SK-N-SH (cell line): ENCODE data around the gene GLRA1. TPM values are rescaled to one million over a fixed set of nuclear protein-coding genes. Genes with fewer than 3 reads are reported as not detected.

Experiments used
- CTCF ChIA-PET: fragments of 300-600, 350-600 bp; formaldehyde crosslinking; extraction: SDS; loops from one replicate; lab custom pipeline; 2021; lab: Yijun Ruan, JAX
- POLR2A ChIA-PET: fragments of 350-600 bp; sonication (Branson Sonifier 250); formaldehyde crosslinking; extraction: SDS; loops from one replicate; lab custom pipeline; 2020; ENCODE audit warnings: antibody characterized with exemption, inconsistent platforms; lab: Yijun Ruan, JAX
- DNase-seq: peaks from one replicate; pipeline ENCODE4 v3.0.0; 2012
- H2AFZ ChIP-seq: fragments of 200-600 bp; sonication (generic); 2 replicates; pipeline ENCODE4 v1.8.1; 2016; ENCODE audit warnings: antibody characterized with exemption, mild to moderate bottlenecking, low read depth
- H3F3A ChIP-seq: fragments of 200-600 bp; sonication (generic); replicated peaks from 2 replicates; pipeline ENCODE3; 2016; ENCODE audit warnings: antibody characterized with exemption, mild to moderate bottlenecking; ENCODE audit not compliant: insufficient read depth
- H3K27ac ChIP-seq, 2 experiments: fragments of 200-500 bp in 1 of 2; fragments of 200-600 bp in 1 of 2; sonication (Bioruptor generic) in 1 of 2; sonication (generic), shearing (Covaris generic) in 1 of 2; 2 replicates each; pipeline versions ENCODE4 v1.5.1 to v1.6.1; 2014 to 2016; ENCODE audit warnings: low read depth in 2 of 2, inconsistent platforms in 1 of 2, low read length in 1 of 2, mild to moderate bottlenecking in 1 of 2, mixed read lengths in 1 of 2
- H3K27me3 ChIP-seq: fragments of 200-600 bp; sonication (generic), shearing (Covaris generic); 2 replicates; pipeline ENCODE4 v1.6.1; 2016; ENCODE audit warnings: mixed run types; ENCODE audit not compliant: insufficient read depth
- H3K36me3 ChIP-seq, 2 experiments: fragments of 200-500 bp in 1 of 2; fragments of 200-600 bp in 1 of 2; sonication (Bioruptor generic) in 1 of 2; sonication (generic) in 1 of 2; replicated peaks in 1 of 2; 2 replicates each; pipeline versions ENCODE3 to v1.5.1; 2014 to 2016; ENCODE audit warnings: low read length in 1 of 2, mild to moderate bottlenecking in 1 of 2; ENCODE audit not compliant: insufficient read depth in 2 of 2, control insufficient read depth in 1 of 2
- H3K4me1 ChIP-seq, 2 experiments: fragments of 200-500 bp in 1 of 2; fragments of 200-600 bp in 1 of 2; sonication (Bioruptor generic) in 1 of 2; sonication (generic), shearing (Covaris generic) in 1 of 2; 2 replicates each; pipeline versions ENCODE4 v1.5.1 to v1.6.1; 2014 to 2016; ENCODE audit warnings: low read depth in 1 of 2, low read length in 1 of 2, mixed run types in 1 of 2; ENCODE audit not compliant: insufficient read depth in 2 of 2, control insufficient read depth in 1 of 2
- H3K4me2 ChIP-seq: fragments of 200-600 bp; sonication (generic), shearing (Covaris generic); 2 replicates; pipeline ENCODE4 v1.6.1; 2017; ENCODE audit warnings: mixed run types
- H3K4me3 ChIP-seq, 2 experiments: fragments of 200-500 bp in 1 of 2; fragments of 200-600 bp in 1 of 2; sonication (Bioruptor generic) in 1 of 2; sonication (generic), shearing (Covaris generic) in 1 of 2; 2 replicates each; pipeline versions ENCODE4 v1.5.1 to v1.8.1; 2014 to 2016; ENCODE audit warnings: low read depth in 2 of 2, inconsistent platforms in 1 of 2, low read length in 1 of 2, mild to moderate bottlenecking in 1 of 2, mixed read lengths in 1 of 2, moderate library complexity in 1 of 2
- H3K79me2 ChIP-seq: fragments of 200-600 bp; sonication (generic); 2 replicates; pipeline ENCODE4 v1.8.1; 2017; ENCODE audit warnings: mild to moderate bottlenecking; ENCODE audit not compliant: insufficient read depth
- H3K9ac ChIP-seq: fragments of 200-600 bp; sonication (generic); 2 replicates; pipeline ENCODE4 v1.6.1; 2017; ENCODE audit warnings: mixed run types
- H3K9me2 ChIP-seq: fragments of 200-600 bp; sonication (generic); 2 replicates; pipeline ENCODE4 v1.6.1; 2017; ENCODE audit warnings: mixed run types
- H3K9me3 ChIP-seq: fragments of 200-600 bp; sonication (generic); 2 replicates; pipeline ENCODE4 v1.6.1; 2017; ENCODE audit warnings: mixed run types, mild to moderate bottlenecking, moderate library complexity
- H4K20me1 ChIP-seq: fragments of 200-600 bp; sonication (generic); 2 replicates; pipeline ENCODE4 v1.6.1; 2017; ENCODE audit warnings: mild to moderate bottlenecking, mixed run types; ENCODE audit not compliant: insufficient read depth
- EP300 ChIP-seq, 2 experiments: IDR thresholded peaks; 2 replicates each; pipeline versions ENCODE4 v1.4.0 to v1.6.1; 2012; ENCODE audit warnings: borderline replicate concordance in 1 of 2, low read depth in 1 of 2, low read length in 1 of 2
- FOSL2 ChIP-seq: IDR thresholded peaks from 2 replicates; pipeline ENCODE4 v1.4.0; 2012; ENCODE audit warnings: low read depth, mild to moderate bottlenecking, moderate library complexity, borderline replicate concordance
- FOXM1 ChIP-seq: IDR thresholded peaks from 2 replicates; pipeline ENCODE4 v1.4.0; 2012; ENCODE audit warnings: low read depth, mild to moderate bottlenecking
- IRF3 ChIP-seq: fragments of 150-350 bp; IDR thresholded peaks from 2 replicates; pipeline ENCODE4 v1.6.1; 2016; ENCODE audit warnings: mild to moderate bottlenecking, low read depth, low read length
- MXI1 ChIP-seq: IDR thresholded peaks from 2 replicates; pipeline ENCODE4 v1.6.1; 2012; ENCODE audit warnings: mild to moderate bottlenecking, low read depth, low read length, improper control_type of control experiment
- NRF1 ChIP-seq: IDR thresholded peaks from 2 replicates; pipeline ENCODE4 v1.6.1; 2012; ENCODE audit warnings: low read depth, mild to moderate bottlenecking, low read length
- PBX3 ChIP-seq: IDR thresholded peaks from 2 replicates; pipeline ENCODE4; 2012
- RFX5 ChIP-seq: IDR thresholded peaks from 2 replicates; pipeline ENCODE4 v1.6.1; 2012; ENCODE audit warnings: mild to moderate bottlenecking, improper control_type of control experiment, low read length
- TAF1 ChIP-seq: IDR thresholded peaks from 2 replicates; pipeline ENCODE4 v1.6.1; 2012; ENCODE audit warnings: low read depth, mild to moderate bottlenecking, low read length, moderate library complexity, borderline replicate concordance
- TEAD4 ChIP-seq: IDR thresholded peaks from 2 replicates; pipeline ENCODE4 v1.4.0; 2012; ENCODE audit warnings: mild to moderate bottlenecking, borderline replicate concordance; ENCODE audit not compliant: insufficient read depth
- USF1 ChIP-seq: IDR thresholded peaks from 2 replicates; pipeline ENCODE4 v1.4.0; 2012; ENCODE audit warnings: low read depth, borderline replicate concordance
- USF2 ChIP-seq: fragments of 150-350 bp; IDR thresholded peaks from 2 replicates; pipeline ENCODE4 v1.6.1; 2017; ENCODE audit warnings: antibody characterized with exemption, low read length, low read depth, borderline replicate concordance
- YY1 ChIP-seq: IDR thresholded peaks from 2 replicates; pipeline ENCODE4 v1.4.0; 2012; ENCODE audit warnings: low read depth, mild to moderate bottlenecking
- WGBS: methylation state at CpG from one replicate; pipeline ENCODE4 v1.1.6; 2017; ENCODE audit warnings: low lambda C conversion rate; 5-methylcytosine and 5-hydroxymethylcytosine counted together
- polyA plus RNA-seq, 3 experiments: library from polyadenylated mRNA; depleted of rRNA; stranded (reverse); fragments of >200 nt; gene quantifications; 2 replicates each; pipeline ENCODE4 v1.2.3, GENCODE V29; 2012

The GLRA1 gene
- polyA plus RNA-seq, 1 of the 3 experiments (the other 2 are of a cell fraction), result not detected

- no peak for TF ChIP-seq IRF3
- TF ChIP-seq, all 33 proteins: peak for 0
These were observed 13.2 kb upstream of the GLRA1 start (continued) for GRCh38 chr5:151937851-151938250.

GRCh38 chr5:151935135-151935695 is 10.6 kb upstream of the GLRA1 start:
- no peak overlapping the region for H2AFZ ChIP-seq
- no peak for DNase-seq
- H3K9ac ChIP-seq, result no peak overlapping the region
- H3K4me3 ChIP-seq, result no peak overlapping the region
- H3K36me3 ChIP-seq, result no peaks in the 10 kb centered on the region
- H3K4me2 ChIP-seq, result no peak overlapping the region
- H3K27ac ChIP-seq, result no peak overlapping the region
- H4K20me1 ChIP-seq, result no peaks in the 10 kb centered on the region
- peaks cover 13% of the 10 kb centered on the region for H3K9me3 ChIP-seq
- ChIA-PET CTCF (no interaction called here), POLR2A (no interaction called here)
- H3K79me2 ChIP-seq, result no peaks in the 10 kb centered on the region
- WGBS, result 4% methylated on average over 2 of the region's 3 CpGs
- H3K4me1 ChIP-seq, result no peaks in the 10 kb centered on the region
- no peaks in the 10 kb centered on the region for H3K9me2 ChIP-seq
- no peaks in the 10 kb centered on the region for H3F3A ChIP-seq
- H3K27me3 ChIP-seq, result no peaks in the 10 kb centered on the region
- TF ChIP-seq RFX5 (no peak), FOXM1 (no peak), TAF1 (no peak), EP300 (IDR thresholded peaks at IDR 0.05; ENCODE audit: borderline replicate concordance in 1 of 2, low read depth in 1 of 2, low read length in 1 of 2) (no peak), NRF1 (no peak), TEAD4 (no peak), MXI1 (no peak), USF1 (no peak), FOSL2 (no peak)

- H3K9me3 ChIP-seq, result peaks cover 13% of the 10 kb centered on the region
- H2AFZ ChIP-seq, result no peak overlapping the region
- DNase-seq, result no peak
- H3K9ac ChIP-seq, result no peak overlapping the region
- CTCF ChIA-PET, result no interaction called here
- H3K27ac ChIP-seq, result no peak overlapping the region
- H3K9me2 ChIP-seq, result no peaks in the 10 kb centered on the region
- no peaks in the 10 kb centered on the region for H3F3A ChIP-seq
- H3K27me3 ChIP-seq, result no peaks in the 10 kb centered on the region
- TF ChIP-seq YY1, result no peak
- TF ChIP-seq PBX3, result no peak
- TF ChIP-seq USF2, result no peak
- H4K20me1 ChIP-seq, result no peaks in the 10 kb centered on the region
- 7% methylated on average over 2 of the region's 2 CpGs for WGBS
- POLR2A ChIA-PET, result no interaction called here
- H3K36me3 ChIP-seq, result no peaks in the 10 kb centered on the region
- no peak overlapping the region for H3K4me3 ChIP-seq
- H3K79me2 ChIP-seq, result no peaks in the 10 kb centered on the region
- no peaks in the 10 kb centered on the region for H3K4me1 ChIP-seq
- H3K4me2 ChIP-seq, result no peak overlapping the region
These were observed 6.6 kb upstream of the GLRA1 start for GRCh38 chr5:151931260-151931659.
